GM12878 (cell line): Measurements from ENCODE around the gene DUS3L. TPM values are rescaled to one million over a fixed set of nuclear protein-coding genes. Genes with fewer than 3 reads are reported as not detected.

Source experiments
- ASH2L ChIP-seq: fragments of 300-600, 200-600 bp; sonication (generic); IDR thresholded peaks from 2 replicates; pipeline ENCODE4 v1.6.1; 2017; ENCODE audit warnings: low read depth, mild to moderate bottlenecking, borderline replicate concordance
- CBX5 ChIP-seq: sonication (generic); IDR thresholded peaks from 2 replicates; pipeline ENCODE4 v1.6.1; 2016; ENCODE audit warnings: low read depth, moderate library complexity, mild to moderate bottlenecking, inconsistent platforms
- EGR1 ChIP-seq, 2 experiments: IDR thresholded peaks; 1 replicate in 1 of 2; 2 replicates in 1 of 2; pipeline ENCODE4 v1.6.1; 2011 to 2012; ENCODE audit warnings: low read depth in 2 of 2, low read length in 2 of 2, borderline replicate concordance in 1 of 2, mild to moderate bottlenecking in 1 of 2, moderate library complexity in 1 of 2
- EP300 ChIP-seq, 2 experiments: fragments of 150-350 bp in 1 of 2; IDR thresholded peaks; 2 replicates each; pipeline ENCODE4 v1.6.1; 2011 to 2012; ENCODE audit warnings: low read depth in 2 of 2, low read length in 2 of 2, borderline replicate concordance in 1 of 2, improper control_type of control experiment in 1 of 2, inconsistent platforms in 1 of 2; ENCODE audit not compliant: control insufficient read depth in 1 of 2
- FOXM1 ChIP-seq: IDR thresholded peaks from 2 replicates; pipeline ENCODE4 v1.6.1; 2012; ENCODE audit warnings: low read depth, mild to moderate bottlenecking, inconsistent platforms, low read length, moderate library complexity
- HDAC6 ChIP-seq: fragments of 200-600 bp; sonication (generic); IDR thresholded peaks from one replicate; pipeline ENCODE4 v1.8.0; 2017; ENCODE audit warnings: antibody characterized with exemption; ENCODE audit not compliant: unreplicated experiment
- KDM1A ChIP-seq: fragments of 200-600 bp; sonication (generic); IDR thresholded peaks from 2 replicates; pipeline ENCODE4 v1.6.1; 2016; ENCODE audit warnings: borderline replicate concordance
- KLF5 ChIP-seq: fragments of 450-650 bp; IDR thresholded peaks from 2 replicates; pipeline ENCODE4 v1.6.1; 2014; ENCODE audit warnings: mild to moderate bottlenecking; ENCODE audit not compliant: partially characterized antibody
- MYB ChIP-seq: fragments of 150-350 bp; IDR thresholded peaks from 2 replicates; pipeline ENCODE4 v1.6.1; 2014; ENCODE audit warnings: mild to moderate bottlenecking, low read depth, low read length, borderline replicate concordance
- PAX8 ChIP-seq: fragments of 450-650 bp; IDR thresholded peaks from 2 replicates; pipeline ENCODE4 v1.6.1; 2017; ENCODE audit warnings: mild to moderate bottlenecking, moderate library complexity
- POLR2A ChIP-seq: IDR thresholded peaks from 2 replicates; pipeline ENCODE4 v1.6.1; 2011; ENCODE audit warnings: low read depth, mild to moderate bottlenecking, low read length
- RAD51 ChIP-seq: fragments of 450-650 bp; IDR thresholded peaks from 2 replicates; pipeline ENCODE4 v1.6.1; 2016; ENCODE audit warnings: moderate library complexity, mild to moderate bottlenecking, inconsistent platforms
- SIX5 ChIP-seq: IDR thresholded peaks from 2 replicates; pipeline ENCODE4 v1.6.1; 2011; ENCODE audit warnings: mild to moderate bottlenecking, low read depth, low read length, moderate library complexity; ENCODE audit not compliant: severe bottlenecking
- SP1 ChIP-seq: IDR thresholded peaks from one replicate; pipeline ENCODE4 v1.6.1; 2011; ENCODE audit warnings: low read depth, low read length
- STAT1 ChIP-seq: fragments of 450-650 bp; conservative IDR thresholded peaks from 2 replicates; pipeline ENCODE4 v1.6.1; 2014; ENCODE audit warnings: antibody characterized with exemption, mild to moderate bottlenecking
- TAF1 ChIP-seq: IDR thresholded peaks from 2 replicates; pipeline ENCODE4 v1.6.1; 2011; ENCODE audit warnings: mild to moderate bottlenecking, low read depth, low read length, borderline replicate concordance
- TARDBP ChIP-seq: IDR thresholded peaks from 2 replicates; pipeline ENCODE4 v1.6.1; 2016; ENCODE audit warnings: borderline replicate concordance
- TBL1XR1 ChIP-seq: IDR thresholded peaks from 2 replicates; pipeline ENCODE4 v1.6.1; 2012; ENCODE audit warnings: low read depth, low read length, improper control_type of control experiment
- TCF3 ChIP-seq: IDR thresholded peaks from 2 replicates; pipeline ENCODE4 v1.6.1; 2012; ENCODE audit warnings: low read depth, mild to moderate bottlenecking, low read length, borderline replicate concordance; ENCODE audit not compliant: insufficient read depth
- ZNF207 ChIP-seq: fragments of 450-650 bp; IDR thresholded peaks from 2 replicates; pipeline ENCODE4 v1.6.1; 2014; ENCODE audit warnings: antibody characterized with exemption, mild to moderate bottlenecking, borderline replicate concordance
- ZNF24 ChIP-seq: fragments of 450-650 bp; IDR thresholded peaks from 2 replicates; pipeline ENCODE4 v1.6.1; 2017; ENCODE audit warnings: antibody characterized with exemption, mild to moderate bottlenecking
- ZNF622 ChIP-seq: fragments of 450-650 bp; IDR thresholded peaks from 2 replicates; pipeline ENCODE4 v1.6.1; 2017; ENCODE audit warnings: mild to moderate bottlenecking, inconsistent platforms
- polyA plus RNA-seq, 11 experiments: library from polyadenylated mRNA; depleted of rRNA in 4 of 11; unstranded in 6 of 11; stranded (reverse) in 5 of 11; fragments of >200 nt; fragmentation: Nextera tagmentation in 4 of 11; fragmentation: Illumina TruSeq in 1 of 11; extraction: Ambion mirVana in 4 of 11; extraction: Trizol in 1 of 11; gene quantifications; 1 replicate in 1 of 11; 2 replicates in 10 of 11; pipeline versions ENCODE4 v1.2.1 to v1.2.3, GENCODE V29; 2011 to 2016; ENCODE audit warnings: inconsistent platforms in 2 of 11, missing spikeins in 2 of 11, low read depth in 1 of 11
- total RNA-seq, 4 experiments: library from RNA; depleted of rRNA in 3 of 4; stranded (reverse); fragments of >200 nt in 3 of 4; fragmentation: Illumina TruSeq in 1 of 4; extraction: Trizol in 1 of 4; gene quantifications; 2 replicates each; pipeline versions ENCODE4 v1.2.1 to v1.2.3, GENCODE V29; 2013 to 2021
- TF ChIP-seq, protein P1 (sequence below): fragments of 450-650 bp; IDR thresholded peaks from 2 replicates; pipeline ENCODE4 v1.6.1; 2017; ENCODE audit warnings: low read depth, mild to moderate bottlenecking, moderate library complexity
- TF ChIP-seq, protein P2 (sequence below): IDR thresholded peaks from 2 replicates; pipeline ENCODE4 v1.6.1; 2011; ENCODE audit warnings: low read depth, mild to moderate bottlenecking, low read length, moderate library complexity, borderline replicate concordance; ENCODE audit errors: extremely low read depth
- TF ChIP-seq, protein P3 (sequence below): fragments of 450-650 bp; IDR thresholded peaks from 2 replicates; pipeline ENCODE4 v1.6.1; 2017; ENCODE audit warnings: mild to moderate bottlenecking, moderate library complexity

DUS3L gene
- total and polyA plus RNA-seq, 10 of the 15 experiments (the other 5 are each of a cell fraction or from before 2014, with no cell fraction given) = 0.64 to 47.6 (median 31.1) TPM

DNA sequence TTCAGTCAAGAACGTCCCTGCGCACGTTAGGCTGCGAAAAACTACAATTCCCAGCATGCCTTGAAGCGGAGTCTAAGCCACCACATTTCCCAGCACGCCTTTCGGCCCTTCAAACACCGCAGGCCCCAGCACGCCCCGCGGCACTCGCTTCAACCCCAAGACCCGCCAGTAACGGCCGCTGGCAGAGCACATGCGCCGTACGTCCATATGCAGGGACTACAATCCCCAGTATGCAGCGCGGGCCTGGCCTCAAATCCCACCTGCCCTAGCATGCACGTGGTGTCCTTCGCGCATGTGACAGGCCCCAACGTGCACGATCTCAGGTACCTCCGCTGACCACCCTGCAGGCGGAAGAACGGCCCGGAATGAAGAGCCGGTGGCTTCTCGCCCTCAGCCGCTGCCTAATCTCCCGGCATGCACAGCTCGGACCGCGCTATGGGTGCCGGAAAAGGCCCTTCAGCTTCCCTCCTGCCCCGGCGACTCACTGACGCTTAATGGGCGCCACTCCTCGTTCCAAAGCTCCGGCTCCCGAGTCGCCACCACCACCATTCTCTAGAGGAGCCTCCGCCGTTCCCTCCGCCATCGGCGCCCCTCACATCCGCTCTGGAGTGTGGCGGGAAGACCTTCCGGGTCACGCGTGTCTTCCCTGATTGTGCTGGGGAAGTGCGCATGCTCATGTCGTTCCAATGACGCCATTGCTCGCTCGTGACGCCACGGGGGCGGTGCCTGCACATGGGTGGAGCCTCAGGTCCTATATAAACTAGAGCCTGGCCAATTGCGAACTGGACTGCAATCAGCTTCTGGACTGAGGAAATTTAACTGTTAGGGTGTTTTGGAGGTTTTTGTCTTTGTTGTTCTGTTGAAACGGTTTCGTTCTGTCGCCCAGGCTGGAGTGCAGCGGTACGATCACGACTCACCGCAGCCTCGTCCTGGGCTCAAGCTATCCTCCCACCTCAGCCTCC, at the start of gene DUS3L (continued):
- TF ChIP-seq, protein P1, sequence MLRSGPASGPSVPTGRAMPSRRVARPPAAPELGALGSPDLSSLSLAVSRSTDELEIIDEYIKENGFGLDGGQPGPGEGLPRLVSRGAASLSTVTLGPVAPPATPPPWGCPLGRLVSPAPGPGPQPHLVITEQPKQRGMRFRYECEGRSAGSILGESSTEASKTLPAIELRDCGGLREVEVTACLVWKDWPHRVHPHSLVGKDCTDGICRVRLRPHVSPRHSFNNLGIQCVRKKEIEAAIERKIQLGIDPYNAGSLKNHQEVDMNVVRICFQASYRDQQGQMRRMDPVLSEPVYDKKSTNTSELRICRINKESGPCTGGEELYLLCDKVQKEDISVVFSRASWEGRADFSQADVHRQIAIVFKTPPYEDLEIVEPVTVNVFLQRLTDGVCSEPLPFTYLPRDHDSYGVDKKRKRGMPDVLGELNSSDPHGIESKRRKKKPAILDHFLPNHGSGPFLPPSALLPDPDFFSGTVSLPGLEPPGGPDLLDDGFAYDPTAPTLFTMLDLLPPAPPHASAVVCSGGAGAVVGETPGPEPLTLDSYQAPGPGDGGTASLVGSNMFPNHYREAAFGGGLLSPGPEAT = peak; percentile 90
- TF ChIP-seq PAX8 (no peak), ZNF622 (no peak), STAT1 (0 out of 2 replicates have a peak, but pooled peaks have one; percentile 40), ZNF24 (no peak), HDAC6 (no peak), FOXM1 (no peak), KLF5 (peak; percentile 42), ZNF207 (peak; percentile 35), SP1 (peak; percentile 82), EP300 (IDR thresholded peaks at IDR 0.05; ENCODE audit: borderline replicate concordance in 1 of 2, control insufficient read depth in 1 of 2, low read depth in 2 of 2, low read length in 2 of 2) (no peak), KDM1A (no peak), TAF1 (peak; percentile 69), EGR1 (IDR thresholded peaks at IDR 0.05; ENCODE audit: borderline replicate concordance in 1 of 2, low read depth in 2 of 2, low read length in 2 of 2) (no peak), TCF3 (0 out of 2 replicates have a peak, but pooled peaks have one; percentile 13), ASH2L (peak; percentile 93; the same call in 1 of the 2 replicates), RAD51 (peak; percentile 99), CBX5 (no peak), SIX5 (peak; percentile 90), MYB (peak; percentile 68), TBL1XR1 (peak; percentile 36; the same call in 1 of the 2 replicates), TARDBP (no peak), POLR2A (peak; percentile 93)
- TF ChIP-seq, protein P2, sequence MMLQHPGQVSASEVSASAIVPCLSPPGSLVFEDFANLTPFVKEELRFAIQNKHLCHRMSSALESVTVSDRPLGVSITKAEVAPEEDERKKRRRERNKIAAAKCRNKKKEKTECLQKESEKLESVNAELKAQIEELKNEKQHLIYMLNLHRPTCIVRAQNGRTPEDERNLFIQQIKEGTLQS = peak; percentile 95
- TF ChIP-seq, protein P3, sequence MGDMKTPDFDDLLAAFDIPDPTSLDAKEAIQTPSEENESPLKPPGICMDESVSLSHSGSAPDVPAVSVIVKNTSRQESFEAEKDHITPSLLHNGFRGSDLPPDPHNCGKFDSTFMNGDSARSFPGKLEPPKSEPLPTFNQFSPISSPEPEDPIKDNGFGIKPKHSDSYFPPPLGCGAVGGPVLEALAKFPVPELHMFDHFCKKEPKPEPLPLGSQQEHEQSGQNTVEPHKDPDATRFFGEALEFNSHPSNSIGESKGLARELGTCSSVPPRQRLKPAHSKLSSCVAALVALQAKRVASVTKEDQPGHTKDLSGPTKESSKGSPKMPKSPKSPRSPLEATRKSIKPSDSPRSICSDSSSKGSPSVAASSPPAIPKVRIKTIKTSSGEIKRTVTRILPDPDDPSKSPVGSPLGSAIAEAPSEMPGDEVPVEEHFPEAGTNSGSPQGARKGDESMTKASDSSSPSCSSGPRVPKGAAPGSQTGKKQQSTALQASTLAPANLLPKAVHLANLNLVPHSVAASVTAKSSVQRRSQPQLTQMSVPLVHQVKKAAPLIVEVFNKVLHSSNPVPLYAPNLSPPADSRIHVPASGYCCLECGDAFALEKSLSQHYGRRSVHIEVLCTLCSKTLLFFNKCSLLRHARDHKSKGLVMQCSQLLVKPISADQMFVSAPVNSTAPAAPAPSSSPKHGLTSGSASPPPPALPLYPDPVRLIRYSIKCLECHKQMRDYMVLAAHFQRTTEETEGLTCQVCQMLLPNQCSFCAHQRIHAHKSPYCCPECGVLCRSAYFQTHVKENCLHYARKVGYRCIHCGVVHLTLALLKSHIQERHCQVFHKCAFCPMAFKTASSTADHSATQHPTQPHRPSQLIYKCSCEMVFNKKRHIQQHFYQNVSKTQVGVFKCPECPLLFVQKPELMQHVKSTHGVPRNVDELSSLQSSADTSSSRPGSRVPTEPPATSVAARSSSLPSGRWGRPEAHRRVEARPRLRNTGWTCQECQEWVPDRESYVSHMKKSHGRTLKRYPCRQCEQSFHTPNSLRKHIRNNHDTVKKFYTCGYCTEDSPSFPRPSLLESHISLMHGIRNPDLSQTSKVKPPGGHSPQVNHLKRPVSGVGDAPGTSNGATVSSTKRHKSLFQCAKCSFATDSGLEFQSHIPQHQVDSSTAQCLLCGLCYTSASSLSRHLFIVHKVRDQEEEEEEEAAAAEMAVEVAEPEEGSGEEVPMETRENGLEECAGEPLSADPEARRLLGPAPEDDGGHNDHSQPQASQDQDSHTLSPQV = no peak
